Transverse colon (tissue), 4 donors: ENCODE results near the gene VNN1.

ENCODE experiments used
- CTCF ChIP-seq, 5 experiments: fragments of 200-600 bp in 3 of 5; fragments of 450-650 bp in 2 of 5; sonication (generic) in 3 of 5; IDR thresholded peaks; 1 replicate in 2 of 5; 2 replicates in 3 of 5; pipeline ENCODE4 v1.5.1; 2016 to 2017; ENCODE audit warnings: antibody characterized with exemption in 5 of 5, inconsistent platforms in 3 of 5, mild to moderate bottlenecking in 2 of 5, moderate library complexity in 1 of 5
- EP300 ChIP-seq: sonication (generic); formaldehyde crosslinking; IDR thresholded peaks from one replicate; pipeline ENCODE4 v1.6.1; 2017; ENCODE audit warnings: antibody characterized with exemption, low read depth
- POLR2A ChIP-seq: fragments of 450-650 bp; IDR thresholded peaks from one replicate; pipeline ENCODE4 v1.6.1; 2016; ENCODE audit warnings: antibody characterized with exemption, mild to moderate bottlenecking, moderate library complexity
- POLR2AphosphoS5 ChIP-seq, 3 donors: sonication (generic); formaldehyde crosslinking; IDR thresholded peaks; one replicate each; pipeline ENCODE4 v1.6.1; 2016; ENCODE audit warnings: antibody characterized with exemption in 3 of 3

GRCh38 chr6:132763269-132763668, 49.4 kb upstream of the VNN1 start:
- TF ChIP-seq CTCF (IDR thresholded peaks at IDR 0.05) (no peak), POLR2A (no peak), POLR2AphosphoS5 (IDR thresholded peaks at IDR 0.05) (no peak), EP300 (no peak)
